ENCODE measurements around the gene CFD.
"Not testable (repeated sequence)": the region's sequence is repeated elsewhere in the genome, so short reads cannot be mapped to it uniquely, and the experiment has no call there.

Gene CFD

GRCh38 chr19:890831-891230 is 31.4 kb downstream of the CFD start:
- no peak overlapping the region for H3K27ac ChIP-seq (ENCODE audit: insufficient read depth, low read length, poor library complexity, severe bottlenecking)
- no peak for DNase-seq
- peaks cover 18% of the 10 kb centered on the region for H3K4me1 ChIP-seq (ENCODE audit: control insufficient read depth, insufficient read depth, low read length, poor library complexity, severe bottlenecking)
- no peaks in the 10 kb centered on the region for H3K9me3 ChIP-seq (ENCODE audit: control insufficient read depth, low read length)
- no peak overlapping the region for H3K4me3 ChIP-seq (ENCODE audit: insufficient read depth, low read depth, low read length, poor library complexity, severe bottlenecking)
- peaks cover 32% of the 10 kb centered on the region for H3K36me3 ChIP-seq (ENCODE audit: control insufficient read depth, insufficient read depth, low read length)
- no peaks in the 10 kb centered on the region for H3K27me3 ChIP-seq (replicated peaks; ENCODE audit: control insufficient read depth, insufficient read depth, low read length, poor library complexity, severe bottlenecking)

GRCh38 chr19:891421-892200 is 32.1 kb downstream of the CFD start:
- Histone ChIP-seq H3K4me3 (ENCODE audit: insufficient read depth, low read depth, low read length, poor library complexity, severe bottlenecking) (peak overlapping the region; percentile 91), H3K4me1 (ENCODE audit: control insufficient read depth, insufficient read depth, low read length, poor library complexity, severe bottlenecking) (peaks cover 18% of the 10 kb centered on the region), H3K36me3 (ENCODE audit: control insufficient read depth, insufficient read depth, low read length) (peaks cover 26% of the 10 kb centered on the region), H3K27ac (ENCODE audit: insufficient read depth, low read length, poor library complexity, severe bottlenecking) (peak overlapping the region; percentile 87)
- H3K9me3 ChIP-seq (ENCODE audit: control insufficient read depth, low read length); DNase-seq; H3K27me3 ChIP-seq (replicated peaks; ENCODE audit: control insufficient read depth, insufficient read depth, low read length, poor library complexity, severe bottlenecking): not testable (repeated sequence)

GRCh38 chr19:892243-892893 is 32.9 kb downstream of the CFD start:
- H3K27me3 ChIP-seq (replicated peaks; ENCODE audit: control insufficient read depth, insufficient read depth, low read length, poor library complexity, severe bottlenecking), result no peaks in the 10 kb centered on the region
- peak overlapping the region; percentile 91 for H3K4me3 ChIP-seq (ENCODE audit: insufficient read depth, low read depth, low read length, poor library complexity, severe bottlenecking)
- no peaks in the 10 kb centered on the region for H3K9me3 ChIP-seq (ENCODE audit: control insufficient read depth, low read length)
- H3K4me1 ChIP-seq (ENCODE audit: control insufficient read depth, insufficient read depth, low read length, poor library complexity, severe bottlenecking), result peaks cover 18% of the 10 kb centered on the region
- H3K36me3 ChIP-seq (ENCODE audit: control insufficient read depth, insufficient read depth, low read length), result peaks cover 29% of the 10 kb centered on the region
- DNase-seq, result no peak
- H3K27ac ChIP-seq (ENCODE audit: insufficient read depth, low read length, poor library complexity, severe bottlenecking), result peak overlapping the region; percentile 87

- H3K9me3 ChIP-seq (ENCODE audit: control insufficient read depth, low read length), result no peaks in the 10 kb centered on the region
- H3K4me3 ChIP-seq (ENCODE audit: insufficient read depth, low read depth, low read length, poor library complexity, severe bottlenecking), result peak within 1 kb of the TSS; percentile 91
- H3K36me3 ChIP-seq (ENCODE audit: control insufficient read depth, insufficient read depth, low read length), result peaks cover 30% of the 10 kb centered on the region
- peaks cover 18% of the 10 kb centered on the region for H3K4me1 ChIP-seq (ENCODE audit: control insufficient read depth, insufficient read depth, low read length, poor library complexity, severe bottlenecking)
- H3K27ac ChIP-seq (ENCODE audit: insufficient read depth, low read length, poor library complexity, severe bottlenecking), result peak within 1 kb of the TSS; percentile 87
- DNase-seq, result peak; percentile 85 to 89 (median 86)
- H3K27me3 ChIP-seq (replicated peaks; ENCODE audit: control insufficient read depth, insufficient read depth, low read length, poor library complexity, severe bottlenecking), result no peaks in the 10 kb centered on the region
These were observed 33.6 kb downstream of the CFD start, which contains the start of the genes MED16 and RNU6-9 for GRCh38 chr19:892894-893689. MED16 (minus strand) TSS chr19:893187; CDS start chr19:891131, 2,056 bp downstream. RNU6-9 (plus strand) TSS chr19:893484.

GRCh38 chr19:896434-896833 is 37.0 kb downstream of the CFD start:
- Histone ChIP-seq H3K27me3 (replicated peaks; ENCODE audit: control insufficient read depth, insufficient read depth, low read length, poor library complexity, severe bottlenecking) (no peaks in the 10 kb centered on the region), H3K36me3 (ENCODE audit: control insufficient read depth, insufficient read depth, low read length) (peaks cover 37% of the 10 kb centered on the region), H3K4me3 (ENCODE audit: insufficient read depth, low read depth, low read length, poor library complexity, severe bottlenecking) (no peak overlapping the region), H3K27ac (ENCODE audit: insufficient read depth, low read length, poor library complexity, severe bottlenecking) (no peak overlapping the region), H3K9me3 (ENCODE audit: control insufficient read depth, low read length) (no peaks in the 10 kb centered on the region), H3K4me1 (ENCODE audit: control insufficient read depth, insufficient read depth, low read length, poor library complexity, severe bottlenecking) (peaks cover 15% of the 10 kb centered on the region)
- DNase-seq, result no peak

- Histone ChIP-seq H3K4me1 (ENCODE audit: control insufficient read depth, insufficient read depth, low read length, poor library complexity, severe bottlenecking) (peaks cover 12% of the 10 kb centered on the region), H3K27ac (ENCODE audit: insufficient read depth, low read length, poor library complexity, severe bottlenecking) (no peak overlapping the region), H3K36me3 (ENCODE audit: control insufficient read depth, insufficient read depth, low read length) (peaks cover 43% of the 10 kb centered on the region), H3K9me3 (ENCODE audit: control insufficient read depth, low read length) (no peaks in the 10 kb centered on the region), H3K4me3 (ENCODE audit: insufficient read depth, low read depth, low read length, poor library complexity, severe bottlenecking) (no peak overlapping the region), H3K27me3 (replicated peaks; ENCODE audit: control insufficient read depth, insufficient read depth, low read length, poor library complexity, severe bottlenecking) (no peaks in the 10 kb centered on the region)
- no peak for DNase-seq
These were observed 37.5 kb downstream of the CFD start for GRCh38 chr19:896999-897398.

GRCh38 chr19:897442-898039 is 38.1 kb downstream of the CFD start:
- DNase-seq, result no peak
- H3K27me3 ChIP-seq (replicated peaks; ENCODE audit: control insufficient read depth, insufficient read depth, low read length, poor library complexity, severe bottlenecking), result no peaks in the 10 kb centered on the region
- H3K36me3 ChIP-seq (ENCODE audit: control insufficient read depth, insufficient read depth, low read length), result peaks cover 48% of the 10 kb centered on the region
- H3K9me3 ChIP-seq (ENCODE audit: control insufficient read depth, low read length), result no peaks in the 10 kb centered on the region
- H3K4me3 ChIP-seq (ENCODE audit: insufficient read depth, low read depth, low read length, poor library complexity, severe bottlenecking), result no peak overlapping the region
- H3K4me1 ChIP-seq (ENCODE audit: control insufficient read depth, insufficient read depth, low read length, poor library complexity, severe bottlenecking), result peaks cover 7% of the 10 kb centered on the region
- H3K27ac ChIP-seq (ENCODE audit: insufficient read depth, low read length, poor library complexity, severe bottlenecking), result no peak overlapping the region

GRCh38 chr19:898663-899062 is 39.2 kb downstream of the CFD start:
- Histone ChIP-seq H3K4me1 (ENCODE audit: control insufficient read depth, insufficient read depth, low read length, poor library complexity, severe bottlenecking) (peaks cover 2% of the 10 kb centered on the region), H3K4me3 (ENCODE audit: insufficient read depth, low read depth, low read length, poor library complexity, severe bottlenecking) (no peak overlapping the region), H3K27ac (ENCODE audit: insufficient read depth, low read length, poor library complexity, severe bottlenecking) (no peak overlapping the region), H3K9me3 (ENCODE audit: control insufficient read depth, low read length) (no peaks in the 10 kb centered on the region), H3K27me3 (replicated peaks; ENCODE audit: control insufficient read depth, insufficient read depth, low read length, poor library complexity, severe bottlenecking) (no peaks in the 10 kb centered on the region), H3K36me3 (ENCODE audit: control insufficient read depth, insufficient read depth, low read length) (peaks cover 48% of the 10 kb centered on the region)
- DNase-seq, result no peak

GRCh38 chr19:899336-900042 is 40.0 kb downstream of the CFD start:
- H3K27me3 ChIP-seq (replicated peaks; ENCODE audit: control insufficient read depth, insufficient read depth, low read length, poor library complexity, severe bottlenecking), result no peaks in the 10 kb centered on the region
- H3K27ac ChIP-seq (ENCODE audit: insufficient read depth, low read length, poor library complexity, severe bottlenecking), result peak overlapping the region; percentile 21
- H3K4me3 ChIP-seq (ENCODE audit: insufficient read depth, low read depth, low read length, poor library complexity, severe bottlenecking), result no peak overlapping the region
- H3K36me3 ChIP-seq (ENCODE audit: control insufficient read depth, insufficient read depth, low read length), result peaks cover 53% of the 10 kb centered on the region
- DNase-seq, result no peak
- no peaks in the 10 kb centered on the region for H3K9me3 ChIP-seq (ENCODE audit: control insufficient read depth, low read length)
- no peaks in the 10 kb centered on the region for H3K4me1 ChIP-seq (ENCODE audit: control insufficient read depth, insufficient read depth, low read length, poor library complexity, severe bottlenecking)
